ENCODE measurements around the gene IFT57.

DNA sequence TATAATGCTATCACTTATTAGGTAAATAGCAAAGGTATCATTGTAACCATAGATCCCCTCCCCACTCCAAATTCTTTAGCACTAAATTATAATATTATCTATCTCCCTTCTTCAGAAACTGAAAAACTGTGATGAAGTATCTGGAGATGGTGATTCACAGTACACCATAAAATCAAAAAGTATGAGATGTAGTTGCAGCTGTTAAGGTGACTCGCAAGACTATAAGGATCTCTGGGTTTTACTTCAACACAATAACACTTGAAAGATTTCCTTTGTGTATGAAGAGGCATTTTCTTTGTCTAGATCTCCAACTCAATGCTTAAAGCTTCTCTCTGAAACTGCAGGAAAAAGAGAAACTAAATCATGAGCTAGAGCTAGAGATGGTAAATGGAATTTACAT, 46.9 kb downstream of the IFT57 start:
- TF ChIP-seq, protein P1, sequence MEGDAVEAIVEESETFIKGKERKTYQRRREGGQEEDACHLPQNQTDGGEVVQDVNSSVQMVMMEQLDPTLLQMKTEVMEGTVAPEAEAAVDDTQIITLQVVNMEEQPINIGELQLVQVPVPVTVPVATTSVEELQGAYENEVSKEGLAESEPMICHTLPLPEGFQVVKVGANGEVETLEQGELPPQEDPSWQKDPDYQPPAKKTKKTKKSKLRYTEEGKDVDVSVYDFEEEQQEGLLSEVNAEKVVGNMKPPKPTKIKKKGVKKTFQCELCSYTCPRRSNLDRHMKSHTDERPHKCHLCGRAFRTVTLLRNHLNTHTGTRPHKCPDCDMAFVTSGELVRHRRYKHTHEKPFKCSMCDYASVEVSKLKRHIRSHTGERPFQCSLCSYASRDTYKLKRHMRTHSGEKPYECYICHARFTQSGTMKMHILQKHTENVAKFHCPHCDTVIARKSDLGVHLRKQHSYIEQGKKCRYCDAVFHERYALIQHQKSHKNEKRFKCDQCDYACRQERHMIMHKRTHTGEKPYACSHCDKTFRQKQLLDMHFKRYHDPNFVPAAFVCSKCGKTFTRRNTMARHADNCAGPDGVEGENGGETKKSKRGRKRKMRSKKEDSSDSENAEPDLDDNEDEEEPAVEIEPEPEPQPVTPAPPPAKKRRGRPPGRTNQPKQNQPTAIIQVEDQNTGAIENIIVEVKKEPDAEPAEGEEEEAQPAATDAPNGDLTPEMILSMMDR (IDR thresholded peaks at IDR 0.05) = no peak
- TF ChIP-seq EZH2 (IDR thresholded peaks at IDR 0.05) = no peak
